ENCODE results near the gene JHY. TPM values are rescaled to one million over a fixed set of nuclear protein-coding genes. Genes with fewer than 3 reads are reported as not detected.

Gene JHY
- total RNA-seq, 3 donors from 2014 or later: 11.7 to 13.1 (median 11.8) TPM

- H3K27ac ChIP-seq: no peak overlapping the region
- intact Hi-C loops (cut with DNase I; ENCODE audit: low total_unique reads): no loop called here
- H3K4me3 ChIP-seq: no peak overlapping the region
- H3K9me3 ChIP-seq: no peaks in the 10 kb centered on the region
- no peaks in the 10 kb centered on the region for H3K36me3 ChIP-seq
- no peak for DNase-seq (ENCODE audit: low spot score in 2 of 2)
- H3K27me3 ChIP-seq: no peaks in the 10 kb centered on the region
- TF ChIP-seq CTCF (IDR thresholded peaks at IDR 0.05): no peak
- TF ChIP-seq POLR2AphosphoS5 (IDR thresholded peaks at IDR 0.05): no peak
- no peak for TF ChIP-seq POLR2A (IDR thresholded peaks at IDR 0.05)
- no peaks in the 10 kb centered on the region for H3K4me1 ChIP-seq
Observed at GRCh38 chr11:122888162-122888561, 5.6 kb downstream of the JHY start.

GRCh38 chr11:122893131-122893530 is 10.6 kb downstream of the JHY start:
- no peaks in the 10 kb centered on the region for H3K9me3 ChIP-seq
- H3K36me3 ChIP-seq: no peaks in the 10 kb centered on the region
- intact Hi-C loops (cut with DNase I; ENCODE audit: low total_unique reads): no loop called here
- H3K27ac ChIP-seq: no peak overlapping the region
- no peak overlapping the region for H3K4me3 ChIP-seq
- DNase-seq (ENCODE audit: low spot score in 2 of 2): no peak
- H3K27me3 ChIP-seq: no peaks in the 10 kb centered on the region
- no peaks in the 10 kb centered on the region for H3K4me1 ChIP-seq
- TF ChIP-seq CTCF (IDR thresholded peaks at IDR 0.05) (no peak), POLR2A (IDR thresholded peaks at IDR 0.05) (no peak), POLR2AphosphoS5 (IDR thresholded peaks at IDR 0.05) (no peak)

GRCh38 chr11:122895563-122895962 is 13.0 kb downstream of the JHY start:
- intact Hi-C loops (cut with DNase I; ENCODE audit: low total_unique reads): no loop called here
- TF ChIP-seq POLR2AphosphoS5 (IDR thresholded peaks at IDR 0.05) (no peak), CTCF (IDR thresholded peaks at IDR 0.05) (no peak)
- Histone ChIP-seq H3K27ac (no peak overlapping the region), H3K4me3 (no peak overlapping the region), H3K4me1 (no peaks in the 10 kb centered on the region), H3K27me3 (no peaks in the 10 kb centered on the region), H3K36me3 (no peaks in the 10 kb centered on the region), H3K9me3 (no peaks in the 10 kb centered on the region)
- no peak for DNase-seq (ENCODE audit: low spot score in 2 of 2)

- H3K36me3 ChIP-seq: no peaks in the 10 kb centered on the region
- H3K9me3 ChIP-seq: no peaks in the 10 kb centered on the region
- H3K4me3 ChIP-seq: no peak overlapping the region
- TF ChIP-seq CTCF (IDR thresholded peaks at IDR 0.05): no peak
- TF ChIP-seq POLR2AphosphoS5 (IDR thresholded peaks at IDR 0.05): no peak
- no peak for TF ChIP-seq POLR2A (IDR thresholded peaks at IDR 0.05)
- intact Hi-C loops (cut with DNase I; ENCODE audit: low total_unique reads): no loop called here
- no peak for DNase-seq (ENCODE audit: low spot score in 2 of 2)
- no peaks in the 10 kb centered on the region for H3K4me1 ChIP-seq
- no peaks in the 10 kb centered on the region for H3K27me3 ChIP-seq
- no peak overlapping the region for H3K27ac ChIP-seq
Observed at GRCh38 chr11:122897606-122898210, 15.1 kb downstream of the JHY start.

- no peaks in the 10 kb centered on the region for H3K4me1 ChIP-seq
- H3K27ac ChIP-seq: no peak overlapping the region
- no peaks in the 10 kb centered on the region for H3K9me3 ChIP-seq
- no peak for DNase-seq (ENCODE audit: low spot score in 2 of 2)
- H3K4me3 ChIP-seq: no peak overlapping the region
- H3K27me3 ChIP-seq: no peaks in the 10 kb centered on the region
- TF ChIP-seq POLR2A (IDR thresholded peaks at IDR 0.05) (no peak), CTCF (IDR thresholded peaks at IDR 0.05) (no peak), POLR2AphosphoS5 (IDR thresholded peaks at IDR 0.05) (no peak)
- H3K36me3 ChIP-seq: no peaks in the 10 kb centered on the region
- intact Hi-C loops (cut with DNase I; ENCODE audit: low total_unique reads): no loop called here
Observed at GRCh38 chr11:122898799-122899198, 16.2 kb downstream of the JHY start.

Measured in breast epithelium (tissue), 4 donors.